Trophoblast cell (in vitro differentiated cells and primary cell): ENCODE results near the gene RHEBL1.

Experiments used
- DNase-seq, 2 donors: peaks; one replicate each; pipeline ENCODE4 v3.0.0-alpha.2; 2016
- H2AFZ ChIP-seq: 2 replicates; pipeline ENCODE4 v1.6.1; 2013; ENCODE audit warnings: low read length, moderate library complexity, mild to moderate bottlenecking; ENCODE audit not compliant: insufficient read depth, poor library complexity
- H2AK5ac ChIP-seq: 2 replicates; pipeline ENCODE4 v1.6.1; 2013; ENCODE audit warnings: mild to moderate bottlenecking, low read length
- H2BK120ac ChIP-seq: 2 replicates; pipeline ENCODE4 v1.6.1; 2013; ENCODE audit warnings: low read length, mild to moderate bottlenecking, moderate library complexity; ENCODE audit not compliant: insufficient read depth, poor library complexity
- H2BK12ac ChIP-seq: 2 replicates; pipeline ENCODE4 v1.6.1; 2013; ENCODE audit warnings: mild to moderate bottlenecking, low read length, moderate library complexity
- H2BK5ac ChIP-seq: 2 replicates; pipeline ENCODE4 v1.6.1; 2013; ENCODE audit warnings: low read length, low read depth, moderate library complexity, mild to moderate bottlenecking; ENCODE audit not compliant: poor library complexity
- H3K14ac ChIP-seq: 2 replicates; pipeline ENCODE4 v1.6.1; 2013; ENCODE audit warnings: mild to moderate bottlenecking, low read length
- H3K18ac ChIP-seq: 2 replicates; pipeline ENCODE4 v1.6.1; 2013; ENCODE audit warnings: mild to moderate bottlenecking, low read length
- H3K23ac ChIP-seq: 2 replicates; pipeline ENCODE4 v1.6.1; 2013; ENCODE audit warnings: low read length
- H3K27ac ChIP-seq: 2 replicates; pipeline ENCODE4 v1.5.1; 2013; ENCODE audit warnings: low read depth, mild to moderate bottlenecking, inconsistent platforms, low read length, moderate library complexity
- H3K27me3 ChIP-seq: 2 replicates; pipeline ENCODE4 v1.6.1; 2013; ENCODE audit warnings: inconsistent platforms, mild to moderate bottlenecking, low read length, moderate library complexity; ENCODE audit not compliant: insufficient read depth
- H3K36me3 ChIP-seq, 2 experiments: 1 replicate in 1 of 2; 2 replicates in 1 of 2; pipeline ENCODE4 v1.6.1; 2013; ENCODE audit warnings: low read length in 2 of 2, mild to moderate bottlenecking in 2 of 2, moderate library complexity in 1 of 2; ENCODE audit not compliant: insufficient read depth in 2 of 2, control insufficient read depth in 1 of 2
- H3K4ac ChIP-seq: 2 replicates; pipeline ENCODE4 v1.6.1; 2013; ENCODE audit warnings: low read depth, mild to moderate bottlenecking, low read length, moderate library complexity
- H3K4me1 ChIP-seq, 2 experiments: 1 replicate in 1 of 2; 2 replicates in 1 of 2; pipeline ENCODE4 v1.6.1; 2013; ENCODE audit warnings: low read length in 2 of 2, mild to moderate bottlenecking in 2 of 2, moderate library complexity in 1 of 2; ENCODE audit not compliant: insufficient read depth in 2 of 2, control insufficient read depth in 1 of 2
- H3K4me2 ChIP-seq: 2 replicates; pipeline ENCODE4 v1.6.1; 2013; ENCODE audit warnings: inconsistent platforms, mild to moderate bottlenecking, low read length, moderate library complexity
- H3K4me3 ChIP-seq: 2 replicates; pipeline ENCODE4 v1.5.1; 2013; ENCODE audit warnings: mild to moderate bottlenecking, low read depth, low read length, inconsistent platforms
- H3K79me1 ChIP-seq: one replicate; pipeline ENCODE4 v1.6.1; 2013; ENCODE audit warnings: low read length
- H3K79me2 ChIP-seq: 2 replicates; pipeline ENCODE4 v1.6.1; 2013; ENCODE audit warnings: low read length, mild to moderate bottlenecking; ENCODE audit not compliant: control insufficient read depth, insufficient read depth, poor library complexity
- H3K9ac ChIP-seq: 2 replicates; pipeline ENCODE4 v1.6.1; 2013; ENCODE audit warnings: mild to moderate bottlenecking, low read length
- H3K9me3 ChIP-seq: 2 replicates; pipeline ENCODE4 v1.6.1; 2013; ENCODE audit warnings: low read depth, mild to moderate bottlenecking, control low read depth, inconsistent platforms, low read length; ENCODE audit not compliant: insufficient read depth
- H4K12ac ChIP-seq: 2 replicates; pipeline ENCODE4 v1.6.1; 2013; ENCODE audit warnings: low read depth, mild to moderate bottlenecking, low read length, moderate library complexity
- H4K8ac ChIP-seq: 2 replicates; pipeline ENCODE4 v1.6.1; 2013; ENCODE audit warnings: low read depth, mild to moderate bottlenecking, low read length, moderate library complexity
- H4K91ac ChIP-seq: one replicate; pipeline ENCODE4 v1.6.1; 2013; ENCODE audit warnings: low read depth, mild to moderate bottlenecking, low read length, moderate library complexity
- WGBS: extraction: QIAGEN DNeasy Blood & Tissue Kit; methylation state at CpG from one replicate; pipeline ENCODE4 v1.1.7; 2013; ENCODE audit warnings: missing lambda C conversion rate; ENCODE audit not compliant: insufficient read length, insufficient coverage; ENCODE audit errors: extremely low coverage; 5-methylcytosine and 5-hydroxymethylcytosine counted together

The RHEBL1 gene

DNA sequence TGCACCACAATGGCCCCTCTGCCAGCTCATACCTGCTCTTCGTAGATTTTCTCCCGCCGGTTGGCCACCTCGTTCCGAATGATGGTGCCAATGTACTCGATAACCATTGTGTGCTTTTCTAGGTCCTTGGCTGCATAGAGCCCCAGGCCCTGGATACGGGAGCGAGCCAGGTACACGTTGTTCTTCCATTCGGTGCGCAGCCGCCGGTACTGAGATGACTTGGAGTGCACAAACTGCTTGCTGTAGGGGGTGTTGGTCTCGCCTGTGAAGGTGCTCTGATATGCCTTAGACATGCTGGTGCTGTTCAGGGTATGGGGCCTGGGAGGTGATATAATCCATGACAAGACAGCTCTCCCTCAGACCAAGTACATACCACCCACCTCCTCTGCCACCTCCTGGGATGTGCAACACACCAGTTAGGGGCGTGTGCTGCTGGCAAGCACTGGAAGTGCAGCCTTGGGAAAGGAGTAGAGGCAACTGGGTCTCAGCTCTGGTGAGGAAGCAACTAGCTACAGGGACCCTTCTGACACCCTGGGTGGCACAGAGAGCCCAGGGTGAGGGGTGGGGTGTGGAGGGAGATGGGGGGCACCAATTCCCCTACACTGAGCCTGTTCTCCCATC is 47.1 kb downstream of the RHEBL1 start:
- Histone ChIP-seq H3K18ac (no peak overlapping the region), H2BK120ac (no peak overlapping the region), H3K27ac (no peak overlapping the region), H3K79me2 (peaks cover 6% of the 10 kb centered on the region), H3K9ac (no peak overlapping the region), H3K36me3 (peaks cover 51 to 64% of the 10 kb centered on the region in 2 experiments), H4K12ac (no peak overlapping the region), H2BK12ac (no peak overlapping the region), H3K4me1 (peaks cover 0 to 6% of the 10 kb centered on the region in 2 experiments), H3K79me1 (peaks cover 8% of the 10 kb centered on the region), H4K8ac (no peak overlapping the region), H3K9me3 (no peaks in the 10 kb centered on the region), H4K91ac (no peak overlapping the region), H2AK5ac (no peak overlapping the region), H3K27me3 (no peaks in the 10 kb centered on the region), H3K4me2 (no peak overlapping the region), H2BK5ac (no peak overlapping the region), H3K4me3 (no peak overlapping the region), H3K14ac (no peak overlapping the region), H3K23ac (no peak overlapping the region), H2AFZ (no peak overlapping the region), H3K4ac (no peak overlapping the region)
- no CpG with 5 or more reads among the region's 15 CpGs for WGBS
- DNase-seq, result no peak

DNA sequence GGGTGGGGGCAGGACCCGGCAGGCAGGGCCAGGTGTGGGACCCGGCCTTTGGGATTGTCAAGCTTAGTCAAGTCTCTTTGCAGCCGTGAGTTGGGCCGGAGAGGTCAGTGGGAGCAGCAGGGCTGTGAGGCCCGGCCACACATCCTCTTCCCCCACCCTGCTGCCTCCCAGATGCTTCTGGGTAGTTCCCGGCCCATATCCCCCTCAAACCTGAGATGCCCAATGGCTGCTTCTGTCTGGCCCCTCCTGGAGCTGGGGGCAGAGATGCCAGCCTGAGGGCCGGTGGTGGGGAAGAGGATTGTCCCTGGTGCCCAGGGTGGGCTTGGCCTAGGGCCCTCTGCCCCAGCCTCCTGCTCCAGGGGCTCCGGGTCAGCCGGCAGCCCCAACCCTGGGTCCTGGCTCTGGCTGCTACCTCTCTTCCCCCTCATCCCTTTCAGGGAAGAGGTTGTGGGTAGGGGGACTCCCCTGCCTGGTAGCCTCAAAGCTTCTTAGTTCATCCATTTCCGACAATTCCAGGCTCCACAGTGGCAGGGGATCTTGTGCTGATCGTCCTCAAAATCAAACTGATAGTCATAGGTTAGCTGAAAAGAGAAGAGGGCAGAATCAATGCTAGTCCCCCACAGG is 48.4 kb downstream of the RHEBL1 start:
- Histone ChIP-seq H2BK120ac (no peak overlapping the region), H4K91ac (no peak overlapping the region), H2BK5ac (no peak overlapping the region), H3K27me3 (no peaks in the 10 kb centered on the region), H2AK5ac (no peak overlapping the region), H4K8ac (no peak overlapping the region), H3K9me3 (no peaks in the 10 kb centered on the region), H4K12ac (no peak overlapping the region), H3K79me2 (peaks cover 6% of the 10 kb centered on the region), H2AFZ (no peak overlapping the region), H3K9ac (no peak overlapping the region), H3K27ac (no peak overlapping the region), H3K36me3 (peaks cover 38 to 53% of the 10 kb centered on the region in 2 experiments), H3K18ac (no peak overlapping the region), H3K4me2 (no peak overlapping the region), H3K4me1 (peaks cover 0 to 6% of the 10 kb centered on the region in 2 experiments), H3K14ac (no peak overlapping the region), H3K79me1 (peaks cover 8% of the 10 kb centered on the region), H3K4ac (no peak overlapping the region), H3K23ac (no peak overlapping the region), H3K4me3 (no peak overlapping the region), H2BK12ac (no peak overlapping the region)
- DNase-seq, result no peak
- whole genome bisulfite sequencing, result no CpG with 5 or more reads among the region's 11 CpGs

DNA sequence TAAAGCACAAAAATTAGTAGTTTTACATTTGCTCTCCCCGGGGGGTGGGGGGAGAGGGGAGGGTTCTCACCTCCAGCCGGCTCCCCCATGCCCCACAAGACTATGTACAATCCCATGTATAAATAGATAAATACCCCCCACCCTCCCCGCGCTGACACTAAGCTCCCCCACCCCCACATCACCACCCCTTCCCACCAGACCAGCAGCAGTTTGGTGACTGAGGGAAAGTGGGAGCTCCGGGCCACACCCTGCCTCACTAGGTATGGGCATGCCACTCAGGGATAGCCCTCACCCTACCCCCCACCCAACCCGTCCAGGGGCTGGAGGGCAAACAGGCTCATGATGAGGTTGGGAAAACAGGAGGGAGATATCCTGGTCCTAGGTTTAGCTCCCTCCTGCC is 49.3 kb downstream of the RHEBL1 start:
- Histone ChIP-seq H3K9ac (no peak overlapping the region), H3K9me3 (no peaks in the 10 kb centered on the region), H3K79me2 (peaks cover 6% of the 10 kb centered on the region), H3K4me2 (no peak overlapping the region), H4K91ac (no peak overlapping the region), H3K18ac (no peak overlapping the region), H3K14ac (no peak overlapping the region), H2BK120ac (no peak overlapping the region), H3K23ac (no peak overlapping the region), H2BK5ac (no peak overlapping the region), H4K8ac (no peak overlapping the region), H2AK5ac (no peak overlapping the region), H2BK12ac (no peak overlapping the region), H4K12ac (no peak overlapping the region), H3K27ac (no peak overlapping the region), H3K4me3 (no peak overlapping the region), H3K79me1 (peaks cover 8% of the 10 kb centered on the region), H3K4ac (no peak overlapping the region), H3K27me3 (no peaks in the 10 kb centered on the region), H3K4me1 (peaks cover 0 to 6% of the 10 kb centered on the region in 2 experiments), H3K36me3 (peaks cover 33 to 45% of the 10 kb centered on the region in 2 experiments), H2AFZ (no peak overlapping the region)
- whole genome bisulfite sequencing, result no CpG with 5 or more reads among the region's 6 CpGs
- no peak for DNase-seq

DNA sequence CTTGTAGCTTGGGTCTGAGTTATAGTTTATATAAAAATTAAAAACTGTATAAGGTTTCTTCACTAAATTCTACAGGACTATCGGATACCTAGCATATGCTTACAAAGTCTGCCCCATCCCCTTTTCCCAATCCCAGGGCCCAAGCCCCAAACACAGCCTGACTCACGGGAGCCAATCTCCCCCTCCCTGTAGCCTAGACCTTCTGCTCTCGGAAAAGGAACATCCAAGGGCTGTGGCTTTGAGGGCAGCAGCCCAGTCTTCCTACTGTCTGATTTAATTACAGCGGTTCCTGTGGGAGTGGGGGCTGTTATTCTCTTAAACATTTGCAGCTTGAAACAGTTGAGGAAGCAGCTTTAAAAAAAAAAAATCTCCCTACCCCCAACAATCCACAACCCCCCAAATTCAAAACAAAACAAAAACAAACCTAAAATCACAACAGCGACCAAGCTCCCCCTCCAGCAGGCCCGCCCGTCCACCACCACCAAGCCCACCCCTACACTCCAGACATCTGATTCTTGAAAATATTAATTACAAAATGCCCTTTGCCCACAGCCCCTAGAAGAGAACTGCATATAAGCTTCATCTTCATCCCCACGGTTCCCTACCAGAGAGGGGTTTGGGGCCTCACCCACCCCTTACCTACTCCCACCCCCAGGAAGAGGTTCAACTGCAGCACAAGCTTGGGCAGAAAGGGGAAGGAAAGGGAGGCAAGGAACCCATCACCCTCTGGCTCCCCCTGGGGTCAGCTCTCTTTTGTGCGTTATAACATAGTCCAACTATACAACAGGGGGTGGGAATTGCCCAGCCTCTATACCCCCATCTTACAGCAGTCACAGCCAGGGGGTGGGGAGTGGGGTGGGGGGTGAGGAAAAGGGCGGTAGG is 50.1 kb downstream of the RHEBL1 start:
- no peak overlapping the region for H3K14ac ChIP-seq
- no peak overlapping the region for H3K27ac ChIP-seq
- H3K27me3 ChIP-seq, result no peaks in the 10 kb centered on the region
- peak overlapping the region; percentile 81 for H2AK5ac ChIP-seq
- peak overlapping the region; percentile 82 for H4K8ac ChIP-seq
- H3K4me2 ChIP-seq, result no peak overlapping the region
- H2AFZ ChIP-seq, result no peak overlapping the region
- no peak overlapping the region for H3K23ac ChIP-seq
- peak; percentile 21 to 58 for DNase-seq
- no peak overlapping the region for H3K4me3 ChIP-seq
- H2BK5ac ChIP-seq, result no peak overlapping the region
- H3K18ac ChIP-seq, result no peak overlapping the region
- peaks cover 6% of the 10 kb centered on the region for H3K79me2 ChIP-seq
- H2BK120ac ChIP-seq, result no peak overlapping the region
- peak overlapping the region; percentile 92 for H4K12ac ChIP-seq
- H3K9me3 ChIP-seq, result no peaks in the 10 kb centered on the region
- 100% methylated on average over 1 of the region's 10 CpGs for WGBS
- H4K91ac ChIP-seq, result no peak overlapping the region
- peak overlapping the region; percentile 38 for H2BK12ac ChIP-seq
- peaks cover 29 to 39% of the 10 kb centered on the region in 2 experiments for H3K36me3 ChIP-seq
- peaks cover 0 to 6% of the 10 kb centered on the region in 2 experiments for H3K4me1 ChIP-seq
- no peak overlapping the region for H3K9ac ChIP-seq
- peaks cover 8% of the 10 kb centered on the region for H3K79me1 ChIP-seq
- H3K4ac ChIP-seq, result no peak overlapping the region
